CD4-positive, alpha-beta T cell treated with Interleukin-21 for 1 hour (primary cell): Measurements from ENCODE around the gene GCFC2.
A peak's percentile ranks its signal among the peaks of the same experiment; 100 is the strongest.
"Not testable (repeated sequence)": the region's sequence is repeated elsewhere in the genome, so short reads cannot be mapped to it uniquely, and the experiment has no call there.

Source experiments
- DNase-seq: peaks from one replicate; pipeline ENCODE4 v3.0.0-alpha.2; 2020

Gene GCFC2

DNA sequence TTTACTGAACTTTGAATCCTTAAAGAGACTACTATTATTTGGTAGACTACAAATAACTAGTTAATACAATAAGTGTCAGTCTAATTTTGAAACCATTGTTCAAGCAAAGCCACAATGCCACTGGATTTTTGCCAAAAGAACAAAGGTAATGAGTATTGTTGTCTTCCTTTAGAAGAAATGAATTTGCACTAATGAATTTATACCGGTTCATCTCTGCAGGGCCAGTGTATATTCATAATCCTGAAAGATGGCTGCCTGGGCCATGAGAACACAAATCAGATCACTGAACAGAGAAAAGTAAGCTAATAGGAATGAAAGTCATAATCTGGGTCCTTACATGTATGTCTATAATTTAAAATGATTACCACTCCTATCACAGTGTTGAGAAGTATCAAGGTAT is 31.2 kb downstream of the GCFC2 start:
- DNase-seq = no peak

DNA sequence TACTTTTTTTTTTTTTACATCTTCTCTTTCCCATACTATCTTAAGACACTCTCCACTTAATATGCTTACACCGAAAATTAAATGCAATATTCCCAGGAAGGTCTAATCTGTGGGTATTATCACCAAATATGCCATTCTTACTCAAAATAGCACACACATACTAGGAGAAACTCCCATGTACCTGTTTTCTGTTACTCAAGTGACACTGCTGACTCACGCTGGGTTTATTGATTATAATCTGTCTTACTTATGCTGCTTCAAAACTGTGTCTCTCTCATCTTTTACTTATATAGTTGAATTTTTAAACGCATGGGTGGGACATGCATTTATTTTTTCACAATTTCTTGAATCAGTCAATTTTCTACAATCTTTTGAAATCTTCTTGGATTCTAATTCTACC is 34.3 kb downstream of the GCFC2 start:
- no peak for DNase-seq

- no peak for DNase-seq
Measured at GRCh38 chr2:75675908-75676307, 34.8 kb downstream of the GCFC2 start.

DNA sequence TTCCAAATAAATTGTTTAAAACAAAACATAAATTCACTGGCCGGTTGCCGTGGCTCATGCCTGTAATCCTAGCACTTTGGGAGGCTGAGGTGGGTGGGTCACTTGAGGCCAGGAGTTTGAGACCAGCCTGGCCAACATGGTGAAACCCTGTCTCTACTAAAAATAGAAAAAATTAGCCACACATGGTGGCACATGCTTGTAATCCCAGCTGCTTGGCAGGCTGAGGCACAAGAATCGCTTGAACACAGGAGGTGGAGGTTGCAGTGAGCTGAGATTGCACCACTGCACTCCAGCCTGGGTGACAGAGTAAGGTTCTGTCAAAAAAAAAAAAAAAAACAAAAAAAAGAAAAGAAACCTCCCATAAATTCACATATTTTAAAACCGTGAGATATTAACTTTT is 35.3 kb downstream of the GCFC2 start:
- not testable (repeated sequence) for DNase-seq

- DNase-seq = no peak
Measured at GRCh38 chr2:75667884-75668283, 42.8 kb downstream of the GCFC2 start.

GRCh38 chr2:75666911-75667310 is 43.8 kb downstream of the GCFC2 start:
- no peak for DNase-seq

DNA sequence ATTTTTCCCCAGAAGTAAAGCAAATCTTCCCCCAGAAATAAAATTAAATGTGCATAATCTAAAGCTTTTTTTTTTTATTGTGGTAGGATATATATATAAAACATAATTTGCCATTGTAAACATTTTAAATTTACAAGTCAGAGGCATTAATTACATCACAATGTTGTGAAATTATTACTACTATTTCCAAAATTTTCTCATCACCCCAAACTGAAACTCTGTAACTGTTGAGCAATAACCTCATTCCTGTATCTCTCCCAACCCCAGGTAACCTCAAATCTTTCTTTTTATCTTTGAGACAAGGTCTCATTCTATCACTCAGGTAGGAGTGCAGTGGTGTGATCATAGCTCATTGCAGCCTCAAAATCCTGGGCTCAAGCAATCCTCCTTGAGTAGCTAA is 52.9 kb downstream of the GCFC2 start:
- no peak for DNase-seq

GRCh38 chr2:75656563-75656962 is 54.2 kb downstream of the GCFC2 start:
- DNase-seq = no peak

GRCh38 chr2:75655861-75656260 is 54.9 kb downstream of the GCFC2 start:
- no peak for DNase-seq

DNA sequence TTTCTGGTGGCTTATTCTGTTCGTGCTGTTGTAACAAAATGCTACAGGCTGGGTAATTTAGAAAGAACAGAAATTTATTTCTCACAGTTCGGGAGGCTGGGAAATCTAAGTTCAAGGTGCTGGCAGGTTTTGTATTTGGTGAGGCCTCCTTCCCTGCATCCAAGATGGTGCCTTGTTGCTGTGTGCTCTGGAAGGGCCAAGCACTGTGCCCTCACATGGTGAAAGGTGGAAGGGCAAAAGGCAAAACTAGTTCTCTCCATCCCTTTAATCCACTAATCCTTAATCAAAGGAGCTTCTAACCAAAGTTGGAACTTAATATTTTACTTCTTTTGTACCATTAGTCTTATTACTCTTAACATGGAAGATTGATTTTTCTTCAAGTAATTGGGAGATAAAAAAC is 56.7 kb downstream of the GCFC2 start:
- DNase-seq = no peak

GRCh38 chr2:75647771-75648170 is 62.9 kb downstream of the GCFC2 start:
- DNase-seq = no peak

- peak; percentile 86 for DNase-seq
Measured at GRCh38 chr2:75646583-75647425, 63.9 kb downstream of the GCFC2 start, which contains the start of gene MRPL19. TSS of gene MRPL19 (plus strand) at chr2:75646783. CDS start at chr2:75646808, 25 bp downstream.

DNA sequence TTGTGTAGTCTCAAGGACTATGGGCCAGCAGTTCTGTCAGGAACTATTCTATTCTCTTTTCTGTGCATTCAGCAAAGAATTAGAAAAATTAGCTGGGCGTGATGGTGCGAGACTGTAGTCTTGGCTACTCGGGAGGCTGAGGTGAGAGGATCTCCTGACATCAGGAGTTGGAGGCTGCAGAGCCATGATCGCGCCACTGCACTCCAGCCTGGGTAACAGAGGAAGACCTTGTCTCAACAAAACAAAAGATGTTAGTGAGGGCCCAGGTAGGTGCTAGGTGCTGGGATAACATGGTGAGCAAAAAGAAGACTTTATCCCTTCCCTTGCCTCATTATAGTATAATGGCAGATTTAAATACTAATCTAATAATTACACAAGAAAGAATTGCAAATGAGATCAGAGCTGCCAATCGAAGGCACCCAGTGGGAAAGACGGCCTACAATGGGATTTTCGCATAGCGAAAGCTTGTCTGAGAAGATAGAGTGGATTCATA is 64.6 kb downstream of the GCFC2 start:
- no peak for DNase-seq

- no peak for DNase-seq
Measured at GRCh38 chr2:75645643-75646042, 65.1 kb downstream of the GCFC2 start.

- no peak for DNase-seq
Measured at GRCh38 chr2:75643980-75644379, 66.7 kb downstream of the GCFC2 start.

DNA sequence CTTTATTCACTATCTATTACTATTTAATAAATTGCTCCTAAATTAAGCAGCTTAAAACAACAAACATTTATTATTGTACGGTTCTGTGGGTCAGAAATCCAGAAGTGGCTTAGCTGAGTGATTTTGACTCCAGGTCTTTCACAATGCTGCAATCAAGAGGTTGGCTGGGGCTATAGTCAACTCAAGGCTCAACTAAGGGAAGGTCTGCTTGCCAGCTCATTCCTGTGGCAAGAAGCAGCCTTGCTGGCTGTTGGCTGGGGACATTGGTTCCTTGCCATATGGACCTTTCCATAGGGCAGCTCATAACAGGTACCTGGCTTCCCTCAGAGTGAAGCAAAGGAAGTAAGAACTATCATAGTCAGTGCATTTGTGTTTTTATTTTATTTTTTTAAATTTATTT is 69.1 kb downstream of the GCFC2 start:
- no peak for DNase-seq

DNA sequence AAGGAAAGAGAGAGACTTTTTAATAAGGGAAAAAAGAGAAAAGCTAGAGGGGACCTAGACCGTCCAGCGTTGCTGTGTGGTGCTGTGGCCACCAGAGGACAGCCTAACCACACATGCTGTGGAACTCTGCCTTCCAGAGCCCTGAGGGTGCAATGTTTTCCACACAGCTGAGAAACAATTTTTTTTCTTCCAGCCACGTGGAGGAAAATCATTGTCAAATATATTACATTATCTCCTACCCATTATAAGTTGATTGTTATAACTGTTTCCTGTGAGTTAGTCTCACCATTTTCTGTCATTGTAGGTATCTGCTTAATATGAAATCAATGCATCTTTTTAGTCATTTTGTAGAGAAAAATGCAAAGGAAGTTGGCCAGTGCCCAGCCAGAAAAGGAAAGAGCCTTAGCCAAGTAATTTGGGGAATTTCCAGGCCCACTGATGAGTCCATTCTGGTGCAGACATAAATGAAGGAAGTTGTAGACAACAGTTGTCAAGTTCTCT is 70.0 kb downstream of the GCFC2 start:
- peak; percentile 48 for DNase-seq

- no peak for DNase-seq
Measured at GRCh38 chr2:75637568-75637967, 73.1 kb downstream of the GCFC2 start.

DNA sequence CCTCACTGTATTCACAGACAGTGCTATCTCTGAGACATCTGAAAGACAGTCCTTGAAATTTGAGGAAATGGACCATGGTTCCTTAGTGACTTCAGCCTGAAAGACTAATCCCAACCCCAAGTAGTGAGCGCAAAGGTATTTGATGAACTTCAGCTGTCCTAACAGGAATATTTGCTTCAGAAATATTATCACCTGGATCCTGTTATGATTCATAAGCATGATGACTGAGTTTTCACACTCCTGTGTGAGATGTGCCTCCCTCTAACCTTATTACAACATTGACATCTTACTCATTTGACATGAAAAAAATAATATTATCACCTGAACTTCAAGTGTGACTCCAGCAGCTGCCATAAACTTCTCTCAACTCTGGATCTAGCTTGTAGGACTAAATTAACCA is 75.8 kb downstream of the GCFC2 start:
- DNase-seq = no peak

DNA sequence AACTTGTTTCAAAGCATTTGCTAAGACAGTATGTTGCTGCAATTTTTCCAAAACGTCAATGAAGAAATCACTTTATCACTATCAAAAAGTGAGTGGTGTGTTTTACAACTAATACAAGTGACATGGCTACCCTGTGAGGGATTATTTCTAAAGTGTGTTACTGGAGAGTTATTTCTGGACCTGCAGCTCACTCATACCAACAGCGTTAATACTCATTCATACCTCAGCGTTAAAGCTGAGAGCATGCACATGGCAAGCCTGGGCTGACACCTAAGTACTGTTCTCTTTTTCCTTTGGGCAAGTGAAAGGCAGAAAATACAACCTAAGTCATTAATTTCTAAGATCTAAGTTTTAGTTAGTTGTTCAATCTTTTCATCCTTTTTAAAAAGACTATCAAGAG is 77.1 kb downstream of the GCFC2 start:
- no peak for DNase-seq

DNA sequence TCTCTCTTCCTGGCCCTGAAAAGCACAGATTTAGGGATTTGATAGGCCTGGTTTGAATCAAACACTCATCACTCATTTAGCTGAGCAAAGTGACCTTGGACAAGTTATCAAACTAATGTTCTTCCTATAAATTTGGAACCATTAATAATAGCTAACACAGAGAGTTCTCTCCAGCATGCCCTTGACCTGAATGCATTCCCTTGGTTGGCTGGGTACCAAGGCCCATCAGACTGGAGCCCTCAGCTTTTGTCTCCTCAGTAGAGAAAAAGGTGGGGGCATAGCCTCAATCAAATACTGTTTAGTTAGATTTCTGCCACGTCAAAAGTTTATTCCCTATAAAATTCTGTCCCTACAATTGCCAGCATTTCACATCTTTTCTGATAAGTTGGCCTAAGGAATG is 77.9 kb downstream of the GCFC2 start:
- DNase-seq = no peak

GRCh38 chr2:75632091-75632701 is 78.5 kb downstream of the GCFC2 start:
- DNase-seq = no peak

- DNase-seq = peak; percentile 49
Measured at GRCh38 chr2:75627902-75628504, 82.7 kb downstream of the GCFC2 start.

GRCh38 chr2:75622929-75623328 is 87.8 kb downstream of the GCFC2 start:
- DNase-seq = no peak
